HCEC 1CT (cell line): Measurements from ENCODE around the gene PLCG1.

Source experiments
- DNase-seq: peaks from one replicate; pipeline ENCODE4 v3.0.0-alpha.2; 2017

PLCG1 gene

GRCh38 chr20:41182296-41183212, 45.2 kb downstream of the PLCG1 start:
- no peak for DNase-seq

- DNase-seq: no peak
Observed at GRCh38 chr20:41183391-41183790, 46.0 kb downstream of the PLCG1 start.

GRCh38 chr20:41183831-41184230, 46.5 kb downstream of the PLCG1 start:
- DNase-seq: no peak

GRCh38 chr20:41185013-41185757, 47.8 kb downstream of the PLCG1 start:
- DNase-seq: no peak

GRCh38 chr20:41187668-41188067, 50.3 kb downstream of the PLCG1 start:
- no peak for DNase-seq

- no peak for DNase-seq
Observed at GRCh38 chr20:41191562-41192500, 54.5 kb downstream of the PLCG1 start.

GRCh38 chr20:41192575-41192974, 55.2 kb downstream of the PLCG1 start:
- no peak for DNase-seq

- DNase-seq: no peak
Observed at GRCh38 chr20:41196653-41197225, 59.4 kb downstream of the PLCG1 start.

- no peak for DNase-seq
Observed at GRCh38 chr20:41198443-41198842, 61.1 kb downstream of the PLCG1 start.

- DNase-seq: no peak
Observed at GRCh38 chr20:41200446-41201202, 63.3 kb downstream of the PLCG1 start.

GRCh38 chr20:41201760-41202159, 64.4 kb downstream of the PLCG1 start:
- no peak for DNase-seq

- no peak for DNase-seq
Observed at GRCh38 chr20:41202426-41202825, 65.1 kb downstream of the PLCG1 start.

- DNase-seq: no peak
Observed at GRCh38 chr20:41203660-41204059, 66.3 kb downstream of the PLCG1 start.

GRCh38 chr20:41204304-41205265, 67.2 kb downstream of the PLCG1 start:
- no peak for DNase-seq

- no peak for DNase-seq
Observed at GRCh38 chr20:41205313-41205712, 68.0 kb downstream of the PLCG1 start.

GRCh38 chr20:41213150-41213820, 75.9 kb downstream of the PLCG1 start:
- peak; percentile 40 for DNase-seq

GRCh38 chr20:41214202-41214601, 76.9 kb downstream of the PLCG1 start:
- no peak for DNase-seq

- DNase-seq: no peak
Observed at GRCh38 chr20:41214666-41215065, 77.3 kb downstream of the PLCG1 start.

- no peak for DNase-seq
Observed at GRCh38 chr20:41217422-41217821, 80.1 kb downstream of the PLCG1 start.

GRCh38 chr20:41218466-41218865, 81.1 kb downstream of the PLCG1 start:
- peak; percentile 36 for DNase-seq
